ENCODE results near the gene HAUS6.
"Not testable (repeated sequence)": the region's sequence is repeated elsewhere in the genome, so short reads cannot be mapped to it uniquely, and the experiment has no call there.

The HAUS6 gene

DNA sequence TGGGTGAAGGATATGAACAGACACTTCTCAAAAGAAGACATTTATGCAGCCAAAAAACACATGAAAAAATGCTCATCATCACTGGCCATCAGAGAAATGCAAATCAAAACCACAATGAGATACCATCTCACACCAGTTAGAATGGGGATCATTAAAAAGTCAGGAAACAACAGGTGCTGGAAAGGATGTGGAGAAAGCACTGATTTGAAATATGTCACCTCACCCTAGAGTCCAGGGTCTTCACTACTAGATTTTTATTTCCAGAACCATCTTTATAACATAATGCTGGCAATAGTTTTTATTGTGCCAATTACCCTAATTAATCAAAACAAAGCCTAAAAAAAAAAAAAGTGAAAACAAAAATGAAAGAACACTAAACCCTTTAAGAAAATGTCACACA is 5.3 kb downstream of the HAUS6 start:
- not testable (repeated sequence) for DNase-seq; H3K27me3 ChIP-seq (replicated peaks; ENCODE audit: control insufficient read depth, insufficient read depth, low read length, poor library complexity, severe bottlenecking); H3K4me1 ChIP-seq (ENCODE audit: control insufficient read depth, insufficient read depth, low read length, poor library complexity, severe bottlenecking); H3K27ac ChIP-seq (ENCODE audit: insufficient read depth, low read length, poor library complexity, severe bottlenecking); H3K9me3 ChIP-seq (ENCODE audit: control insufficient read depth, low read length); H3K4me3 ChIP-seq (ENCODE audit: insufficient read depth, low read depth, low read length, poor library complexity, severe bottlenecking)
- H3K36me3 ChIP-seq (ENCODE audit: control insufficient read depth, insufficient read depth, low read length), result peaks cover 29% of the 10 kb centered on the region

DNA sequence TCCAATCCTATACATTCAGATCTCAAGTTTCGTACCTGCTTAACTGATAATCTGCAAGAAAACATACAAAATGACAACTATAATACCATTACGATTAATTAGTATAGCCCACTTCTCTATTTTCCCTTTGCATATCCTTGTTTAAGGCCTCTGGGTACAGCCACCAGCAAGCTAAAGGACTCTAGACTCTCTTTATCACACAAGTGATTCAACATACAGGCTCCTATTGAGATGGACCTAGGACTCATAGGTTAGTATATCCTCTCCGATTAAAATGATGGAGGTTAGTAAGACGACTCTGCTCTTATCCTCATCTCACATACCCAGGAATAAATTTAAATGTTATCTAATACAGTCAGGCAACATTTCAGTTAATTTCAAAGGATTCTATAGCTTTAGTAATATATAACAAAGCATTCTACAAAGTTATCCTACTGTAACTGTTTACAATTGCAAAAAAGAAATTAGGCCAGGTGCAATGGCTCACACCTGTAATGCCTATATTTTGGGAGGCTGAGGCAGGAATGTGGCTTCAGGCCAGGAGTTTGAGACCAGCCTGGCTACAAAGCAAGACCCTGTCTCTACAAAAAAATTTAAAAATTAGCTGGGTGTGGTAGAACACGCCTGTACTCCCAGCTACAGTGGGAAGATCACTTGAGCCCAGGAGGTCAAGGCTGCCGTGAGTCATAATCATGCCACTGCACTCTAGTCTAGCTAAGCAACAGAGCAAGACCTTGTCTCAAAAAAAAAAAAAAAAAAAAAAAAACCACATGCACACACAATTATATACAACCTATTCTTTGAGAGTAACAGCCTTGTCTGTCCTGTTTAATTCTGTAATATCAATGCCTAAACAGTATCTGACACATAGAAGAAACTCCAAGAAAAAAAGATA is 15.4 kb downstream of the HAUS6 start:
- Histone ChIP-seq H3K4me3 (ENCODE audit: insufficient read depth, low read depth, low read length, poor library complexity, severe bottlenecking) (no peak overlapping the region), H3K9me3 (ENCODE audit: control insufficient read depth, low read length) (no peaks in the 10 kb centered on the region), H3K36me3 (ENCODE audit: control insufficient read depth, insufficient read depth, low read length) (peaks cover 50% of the 10 kb centered on the region), H3K27ac (ENCODE audit: insufficient read depth, low read length, poor library complexity, severe bottlenecking) (no peak overlapping the region), H3K27me3 (replicated peaks; ENCODE audit: control insufficient read depth, insufficient read depth, low read length, poor library complexity, severe bottlenecking) (no peaks in the 10 kb centered on the region), H3K4me1 (ENCODE audit: control insufficient read depth, insufficient read depth, low read length, poor library complexity, severe bottlenecking) (no peaks in the 10 kb centered on the region)
- no peak for DNase-seq

DNA sequence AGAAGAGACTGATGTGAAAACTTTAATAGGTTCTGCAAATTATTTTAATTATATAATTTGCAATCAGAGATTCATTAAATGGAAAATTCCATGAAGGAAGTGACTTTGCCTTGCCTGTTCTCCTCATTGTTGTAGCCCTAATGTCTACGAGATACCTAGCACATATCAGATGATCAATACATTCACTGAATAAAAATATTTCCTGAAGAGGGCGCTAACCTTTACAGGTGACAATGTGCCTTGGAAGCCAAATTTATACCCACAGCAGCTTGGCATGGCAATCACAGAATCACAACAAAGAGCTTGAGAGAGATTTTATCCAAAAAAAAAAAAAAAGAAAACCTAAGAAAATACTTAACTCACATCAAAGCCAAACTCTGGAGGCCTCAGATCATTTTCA is 17.4 kb downstream of the HAUS6 start:
- DNase-seq, result no peak
- no peak overlapping the region for H3K4me3 ChIP-seq (ENCODE audit: insufficient read depth, low read depth, low read length, poor library complexity, severe bottlenecking)
- no peak overlapping the region for H3K27ac ChIP-seq (ENCODE audit: insufficient read depth, low read length, poor library complexity, severe bottlenecking)
- peaks cover 46% of the 10 kb centered on the region for H3K36me3 ChIP-seq (ENCODE audit: control insufficient read depth, insufficient read depth, low read length)
- H3K9me3 ChIP-seq (ENCODE audit: control insufficient read depth, low read length), result no peaks in the 10 kb centered on the region
- H3K27me3 ChIP-seq (replicated peaks; ENCODE audit: control insufficient read depth, insufficient read depth, low read length, poor library complexity, severe bottlenecking), result no peaks in the 10 kb centered on the region
- no peaks in the 10 kb centered on the region for H3K4me1 ChIP-seq (ENCODE audit: control insufficient read depth, insufficient read depth, low read length, poor library complexity, severe bottlenecking)

DNA sequence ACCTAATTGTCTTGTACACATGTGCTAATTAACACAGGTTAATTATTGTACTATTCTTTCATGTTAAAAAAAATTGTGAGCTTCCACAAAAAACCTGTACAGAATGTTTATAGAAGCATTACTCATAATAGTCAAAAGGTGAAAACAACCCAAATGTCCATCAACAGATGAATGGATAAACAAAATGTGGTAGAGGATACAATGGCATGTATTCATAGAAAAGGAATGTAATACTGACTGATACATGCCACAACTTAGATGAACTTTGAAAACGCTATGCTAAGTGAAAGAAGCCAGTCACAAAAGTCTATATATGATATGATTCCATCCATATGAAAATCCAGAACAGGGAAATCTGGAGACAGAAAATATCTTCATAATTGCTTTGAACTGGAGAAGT is 27.9 kb downstream of the HAUS6 start:
- Histone ChIP-seq H3K27ac (ENCODE audit: insufficient read depth, low read length, poor library complexity, severe bottlenecking) (no peak overlapping the region), H3K9me3 (ENCODE audit: control insufficient read depth, low read length) (no peaks in the 10 kb centered on the region), H3K27me3 (replicated peaks; ENCODE audit: control insufficient read depth, insufficient read depth, low read length, poor library complexity, severe bottlenecking) (no peaks in the 10 kb centered on the region), H3K4me1 (ENCODE audit: control insufficient read depth, insufficient read depth, low read length, poor library complexity, severe bottlenecking) (no peaks in the 10 kb centered on the region), H3K4me3 (ENCODE audit: insufficient read depth, low read depth, low read length, poor library complexity, severe bottlenecking) (no peak overlapping the region), H3K36me3 (ENCODE audit: control insufficient read depth, insufficient read depth, low read length) (peaks cover 41% of the 10 kb centered on the region)
- no peak for DNase-seq

DNA sequence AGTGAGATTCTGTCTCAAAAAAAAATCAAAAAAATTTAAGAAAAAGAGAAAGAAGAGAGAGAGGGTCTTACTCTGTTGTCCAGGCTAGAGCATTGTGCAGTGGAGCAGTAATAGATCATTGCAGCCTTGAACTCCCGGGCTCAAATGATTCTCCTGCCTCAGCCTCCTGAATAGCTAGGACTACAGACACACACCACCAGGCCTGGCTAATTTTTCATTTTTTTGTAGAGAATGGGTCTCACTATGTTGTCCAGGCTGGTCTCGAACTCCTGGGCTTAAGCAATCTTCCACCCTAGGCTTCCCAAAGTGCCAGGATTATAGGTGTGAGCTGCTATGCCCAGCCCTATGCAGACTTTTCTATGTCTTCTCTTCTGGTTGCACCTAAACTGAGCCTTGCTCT is 28.5 kb downstream of the HAUS6 start:
- H3K27ac ChIP-seq (ENCODE audit: insufficient read depth, low read length, poor library complexity, severe bottlenecking), result no peak overlapping the region
- no peaks in the 10 kb centered on the region for H3K27me3 ChIP-seq (replicated peaks; ENCODE audit: control insufficient read depth, insufficient read depth, low read length, poor library complexity, severe bottlenecking)
- H3K36me3 ChIP-seq (ENCODE audit: control insufficient read depth, insufficient read depth, low read length), result peaks cover 38% of the 10 kb centered on the region
- H3K4me1 ChIP-seq (ENCODE audit: control insufficient read depth, insufficient read depth, low read length, poor library complexity, severe bottlenecking), result no peaks in the 10 kb centered on the region
- no peaks in the 10 kb centered on the region for H3K9me3 ChIP-seq (ENCODE audit: control insufficient read depth, low read length)
- DNase-seq, result no peak
- H3K4me3 ChIP-seq (ENCODE audit: insufficient read depth, low read depth, low read length, poor library complexity, severe bottlenecking), result no peak overlapping the region

DNA sequence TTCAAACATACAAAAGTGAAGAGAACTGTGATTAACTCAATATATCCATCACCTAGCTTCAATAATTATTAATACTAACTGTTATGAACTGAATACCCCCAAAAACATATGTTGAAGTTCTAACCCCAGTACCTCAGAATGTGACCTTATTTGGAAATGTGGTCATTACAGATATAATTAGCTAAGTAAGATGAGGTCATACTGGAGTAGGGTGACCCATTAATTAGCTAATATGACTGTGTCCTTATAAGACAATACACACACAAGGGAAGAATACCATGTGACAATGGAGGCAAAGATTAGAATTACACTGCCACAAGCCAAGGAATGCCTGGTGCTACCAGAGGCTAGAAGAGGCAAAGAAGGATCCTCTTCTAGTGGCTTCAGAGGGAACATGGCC is 45.7 kb downstream of the HAUS6 start:
- Histone ChIP-seq H3K9me3 (ENCODE audit: control insufficient read depth, low read length) (no peaks in the 10 kb centered on the region), H3K27me3 (replicated peaks; ENCODE audit: control insufficient read depth, insufficient read depth, low read length, poor library complexity, severe bottlenecking) (no peaks in the 10 kb centered on the region), H3K4me1 (ENCODE audit: control insufficient read depth, insufficient read depth, low read length, poor library complexity, severe bottlenecking) (no peaks in the 10 kb centered on the region), H3K4me3 (ENCODE audit: insufficient read depth, low read depth, low read length, poor library complexity, severe bottlenecking) (no peak overlapping the region), H3K36me3 (ENCODE audit: control insufficient read depth, insufficient read depth, low read length) (peaks cover 26% of the 10 kb centered on the region), H3K27ac (ENCODE audit: insufficient read depth, low read length, poor library complexity, severe bottlenecking) (no peak overlapping the region)
- no peak for DNase-seq

DNA sequence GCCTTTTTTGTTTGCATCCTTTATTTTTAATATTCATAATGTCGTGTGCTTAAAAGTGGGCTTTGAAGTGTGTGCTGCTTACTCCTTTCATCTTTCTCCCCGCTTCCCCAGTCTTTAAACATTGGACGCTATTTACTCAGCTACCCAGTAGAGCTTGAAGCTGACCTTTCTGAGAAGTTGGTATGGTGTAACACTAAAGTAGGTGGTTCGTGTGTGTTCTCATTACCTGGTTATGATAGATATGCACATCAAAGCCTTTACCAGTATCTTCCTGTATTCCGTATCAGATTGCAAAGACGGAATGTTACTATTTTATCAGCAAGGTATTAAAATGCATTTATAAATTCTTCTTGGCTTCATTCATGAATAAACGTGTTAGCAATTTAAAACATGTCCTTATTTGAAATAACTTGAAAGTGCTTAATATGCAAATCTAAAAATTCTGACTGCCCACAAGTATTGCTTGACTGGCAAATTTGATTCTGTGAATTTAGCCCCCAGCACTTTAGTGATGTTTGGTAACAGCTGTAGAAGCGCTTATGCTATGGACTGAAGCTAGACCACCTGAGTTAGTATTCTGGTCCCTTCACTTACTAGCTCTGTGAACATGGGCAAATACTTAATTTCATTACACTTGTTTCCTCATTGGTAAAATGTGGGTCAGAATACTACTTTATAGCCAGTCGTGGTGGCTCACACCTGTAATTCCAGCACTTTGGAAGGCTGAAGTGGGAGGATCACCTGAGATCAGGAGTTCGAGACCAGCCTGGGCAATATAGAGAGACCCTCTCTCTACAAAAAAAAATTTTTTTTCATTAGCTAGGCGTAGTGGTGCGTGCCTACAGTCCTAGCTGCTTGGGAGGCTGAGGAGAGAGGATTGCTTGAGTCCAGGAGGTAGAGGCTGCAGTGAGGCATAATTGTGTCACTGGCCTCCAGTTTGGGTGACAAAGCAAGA is 51.8 kb downstream of the HAUS6 start:
- H3K27me3 ChIP-seq (replicated peaks; ENCODE audit: control insufficient read depth, insufficient read depth, low read length, poor library complexity, severe bottlenecking), result no peaks in the 10 kb centered on the region
- H3K9me3 ChIP-seq (ENCODE audit: control insufficient read depth, low read length), result no peaks in the 10 kb centered on the region
- H3K4me1 ChIP-seq (ENCODE audit: control insufficient read depth, insufficient read depth, low read length, poor library complexity, severe bottlenecking), result peaks cover 13% of the 10 kb centered on the region
- peak overlapping the region; percentile 84 for H3K4me3 ChIP-seq (ENCODE audit: insufficient read depth, low read depth, low read length, poor library complexity, severe bottlenecking)
- H3K27ac ChIP-seq (ENCODE audit: insufficient read depth, low read length, poor library complexity, severe bottlenecking), result no peak overlapping the region
- no peak for DNase-seq
- H3K36me3 ChIP-seq (ENCODE audit: control insufficient read depth, insufficient read depth, low read length), result no peaks in the 10 kb centered on the region

DNA sequence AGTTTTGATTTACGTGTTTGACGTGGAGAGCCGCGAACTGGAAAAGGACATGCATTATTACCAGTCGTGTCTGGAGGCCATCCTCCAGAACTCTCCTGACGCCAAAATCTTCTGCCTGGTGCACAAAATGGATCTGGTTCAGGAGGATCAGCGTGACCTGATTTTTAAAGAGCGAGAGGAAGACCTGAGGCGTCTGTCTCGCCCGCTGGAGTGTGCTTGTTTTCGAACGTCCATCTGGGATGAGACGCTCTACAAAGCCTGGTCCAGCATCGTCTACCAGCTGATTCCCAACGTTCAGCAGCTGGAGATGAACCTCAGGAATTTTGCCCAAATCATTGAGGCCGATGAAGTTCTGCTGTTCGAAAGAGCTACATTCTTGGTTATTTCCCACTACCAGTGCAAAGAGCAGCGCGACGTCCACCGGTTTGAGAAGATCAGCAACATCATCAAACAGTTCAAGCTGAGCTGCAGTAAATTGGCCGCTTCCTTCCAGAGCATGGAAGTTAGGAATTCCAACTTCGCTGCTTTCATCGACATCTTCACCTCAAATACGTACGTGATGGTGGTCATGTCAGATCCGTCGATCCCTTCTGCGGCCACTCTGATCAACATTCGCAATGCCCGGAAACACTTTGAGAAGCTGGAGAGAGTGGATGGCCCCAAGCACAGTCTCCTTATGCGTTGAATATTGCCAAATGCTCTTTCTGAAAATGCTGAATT is 52.6 kb downstream of the HAUS6 start:
- DNase-seq, result no peak
- Histone ChIP-seq H3K4me1 (ENCODE audit: control insufficient read depth, insufficient read depth, low read length, poor library complexity, severe bottlenecking) (peaks cover 13% of the 10 kb centered on the region), H3K27me3 (replicated peaks; ENCODE audit: control insufficient read depth, insufficient read depth, low read length, poor library complexity, severe bottlenecking) (no peaks in the 10 kb centered on the region), H3K27ac (ENCODE audit: insufficient read depth, low read length, poor library complexity, severe bottlenecking) (peak overlapping the region; percentile 88), H3K4me3 (ENCODE audit: insufficient read depth, low read depth, low read length, poor library complexity, severe bottlenecking) (peak overlapping the region; percentile 84), H3K9me3 (ENCODE audit: control insufficient read depth, low read length) (no peaks in the 10 kb centered on the region), H3K36me3 (ENCODE audit: control insufficient read depth, insufficient read depth, low read length) (no peaks in the 10 kb centered on the region)

DNA sequence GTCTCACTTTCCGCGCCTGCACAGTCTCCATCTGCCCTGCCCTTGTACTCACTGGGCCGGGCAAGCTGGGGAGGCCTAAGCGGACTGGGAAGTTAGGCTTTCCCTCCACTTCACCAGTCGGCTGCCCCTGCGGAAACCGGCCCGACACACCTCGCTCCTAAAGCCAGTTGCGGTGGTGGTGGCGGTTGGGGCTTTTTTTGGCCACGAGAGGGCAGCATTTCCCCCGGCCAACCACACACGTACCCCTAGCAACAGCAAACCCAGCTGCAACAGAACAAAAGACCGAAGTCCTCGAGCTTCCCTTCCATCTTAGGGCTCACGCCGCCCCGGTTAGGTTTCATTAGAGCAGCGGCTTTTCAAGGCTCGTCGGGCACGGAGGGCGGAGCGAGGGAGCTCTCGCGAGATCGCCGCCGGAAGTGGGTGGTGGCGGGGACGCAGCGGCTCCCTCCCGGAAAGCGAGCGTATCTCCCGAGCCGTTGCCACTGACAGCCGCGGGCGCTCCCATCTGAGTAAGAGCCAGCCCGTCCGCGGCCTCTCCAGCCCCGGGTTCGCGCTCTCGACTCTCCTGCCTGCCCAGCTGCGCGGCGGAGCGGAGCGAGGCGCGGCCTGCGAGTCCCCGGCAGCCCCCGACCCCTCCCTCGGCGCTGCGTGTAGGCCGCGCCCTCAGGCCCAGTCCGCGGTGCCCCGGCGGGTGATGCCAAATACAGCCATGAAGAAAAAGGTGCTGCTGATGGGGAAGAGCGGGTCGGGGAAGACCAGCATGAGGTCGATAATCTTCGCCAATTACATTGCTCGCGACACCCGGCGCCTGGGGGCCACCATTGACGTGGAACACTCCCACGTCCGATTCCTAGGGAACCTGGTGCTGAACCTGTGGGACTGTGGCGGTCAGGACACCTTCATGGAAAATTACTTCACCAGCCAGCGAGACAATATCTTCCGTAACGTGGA is 53.5 kb downstream of the HAUS6 start, which contains the start of gene RRAGA:
RRAGA (plus strand) TSS at position 462 of the 951 bp plus-strand sequence; CDS start at position 695, 233 bp downstream.
- H3K27ac ChIP-seq (ENCODE audit: insufficient read depth, low read length, poor library complexity, severe bottlenecking), result peak within 1 kb of the TSS; percentile 88
- H3K27me3 ChIP-seq (replicated peaks; ENCODE audit: control insufficient read depth, insufficient read depth, low read length, poor library complexity, severe bottlenecking), result no peaks in the 10 kb centered on the region
- no peaks in the 10 kb centered on the region for H3K36me3 ChIP-seq (ENCODE audit: control insufficient read depth, insufficient read depth, low read length)
- no peaks in the 10 kb centered on the region for H3K9me3 ChIP-seq (ENCODE audit: control insufficient read depth, low read length)
- peak; percentile 92 to 93 (median 92) for DNase-seq
- H3K4me3 ChIP-seq (ENCODE audit: insufficient read depth, low read depth, low read length, poor library complexity, severe bottlenecking), result peak within 1 kb of the TSS; percentile 84
- peaks cover 13% of the 10 kb centered on the region for H3K4me1 ChIP-seq (ENCODE audit: control insufficient read depth, insufficient read depth, low read length, poor library complexity, severe bottlenecking)
